ENCODE measurements around the gene HSFX3. TPM values are rescaled to one million over a fixed set of nuclear protein-coding genes. Genes with fewer than 3 reads are reported as not detected.

HSFX3 gene
- total and polyA plus RNA-seq, 7 experiments from 2014 or later, result not detected

DNA sequence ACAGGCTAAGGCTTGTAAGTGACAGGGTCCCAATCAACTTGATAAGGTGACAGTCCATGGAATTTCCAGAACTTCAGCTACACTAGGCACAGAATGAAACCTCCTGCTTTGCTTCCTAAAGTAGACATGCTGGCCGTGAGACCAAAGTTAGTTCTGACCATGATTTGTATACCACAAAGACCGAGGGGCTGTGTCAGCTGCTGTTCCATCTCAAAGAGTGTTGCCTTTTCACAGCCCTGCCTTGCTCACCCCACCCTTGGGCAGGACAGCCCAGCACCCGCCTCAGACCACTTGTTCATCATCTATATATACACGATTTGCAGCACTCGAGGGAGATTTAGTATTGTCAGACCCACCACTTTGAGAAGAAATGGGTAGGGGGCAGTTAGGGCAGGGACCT lies 50.0 kb downstream of the HSFX3 start:
- Histone ChIP-seq H3K27ac (ENCODE audit: low read depth, low read length) (no peak overlapping the region), H3K4me1 (ENCODE audit: control insufficient read depth in 2 of 2, insufficient read depth in 2 of 2, low read length in 2 of 2) (peaks cover 0 to 8% of the 10 kb centered on the region in 2 donors), H3K4me3 (ENCODE audit: low read length) (no peak overlapping the region), H3K27me3 (ENCODE audit: control insufficient read depth in 2 of 2, insufficient read depth in 2 of 2, low read length in 2 of 2) (no peaks in the 10 kb centered on the region), H3K9me3 (ENCODE audit: control insufficient read depth in 2 of 3, low read length in 3 of 3) (no peaks in the 10 kb centered on the region), H3K36me3 (ENCODE audit: control insufficient read depth in 2 of 3, insufficient read depth in 3 of 3, low read length in 3 of 3) (peaks cover 13 to 70% (median 40%) of the 10 kb centered on the region in 3 experiments)
- Mint-ChIP-seq H3K27ac (peak overlapping the region in 2 of 9 donors; percentile 25 to 71), H3K36me3 (peaks cover 0 to 19% (median 4%) of the 10 kb centered on the region in 5 donors), H3K4me1 (peaks cover 6 to 37% (median 9%) of the 10 kb centered on the region in 7 donors), H3K4me3 (no peak overlapping the region), H3K27me3 (no peaks in the 10 kb centered on the region), H3K9me3 (no peaks in the 10 kb centered on the region)
- POLR2A ChIA-PET, result no interaction called here
- CTCF ChIA-PET, result interaction anchor here (1.0 kb wide), 1 partner anchor 13 kb away, joined by 3 read pairs; no protein-coding TSS in a partner anchor
- ATAC-seq (no peak), DNase-seq (no peak)
- intact Hi-C loops (cut with micrococcal nuclease), result loop anchor here (10.0 kb wide), 6 partner anchors 135 to 1585 kb away; partner anchors contain the start of genes CD99L2 (in 1 of the 2), EOLA2 (in 1 of the 2), FMR1 (in 1 of the 2) and MAMLD1 (in 1 of the 2)

DNA sequence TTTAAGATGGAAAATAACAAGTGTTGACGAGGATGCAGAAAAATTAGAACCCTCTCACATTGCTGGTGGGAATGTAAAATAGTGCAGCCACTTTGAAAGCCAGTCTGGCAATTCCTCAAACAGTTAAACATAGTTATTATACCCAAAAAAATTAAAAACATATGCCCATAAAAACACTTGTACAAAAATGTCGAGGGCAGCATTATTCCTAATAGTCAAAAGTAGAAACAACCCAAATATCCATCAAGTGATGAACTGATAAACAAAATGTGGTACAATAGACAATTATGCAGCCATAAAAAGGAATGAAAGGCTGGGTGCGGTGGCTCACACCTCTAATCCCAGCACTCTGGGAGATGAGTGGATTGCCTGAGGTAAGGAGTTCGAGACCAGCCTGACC lies 51.0 kb downstream of the HSFX3 start:
- peaks cover 0 to 37% (median 6%) of the 10 kb centered on the region in 7 donors for H3K4me1 Mint-ChIP-seq
- Histone ChIP-seq H3K27me3 (ENCODE audit: control insufficient read depth in 2 of 2, insufficient read depth in 2 of 2, low read length in 2 of 2) (no peaks in the 10 kb centered on the region), H3K4me3 (ENCODE audit: low read length) (no peak overlapping the region), H3K9me3 (ENCODE audit: control insufficient read depth in 2 of 3, low read length in 3 of 3) (no peaks in the 10 kb centered on the region), H3K36me3 (ENCODE audit: control insufficient read depth in 2 of 3, insufficient read depth in 3 of 3, low read length in 3 of 3) (peaks cover 13 to 78% (median 50%) of the 10 kb centered on the region in 3 experiments), H3K27ac (ENCODE audit: low read depth, low read length) (no peak overlapping the region), H3K4me1 (ENCODE audit: control insufficient read depth in 2 of 2, insufficient read depth in 2 of 2, low read length in 2 of 2) (peaks cover 0 to 5% of the 10 kb centered on the region in 2 donors)
- H3K27ac Mint-ChIP-seq, result no peak overlapping the region
- H3K36me3 Mint-ChIP-seq, result peaks cover 0 to 17% (median 4%) of the 10 kb centered on the region in 5 donors
- no peaks in the 10 kb centered on the region for H3K9me3 Mint-ChIP-seq
- ATAC-seq, result no peak
- no peak overlapping the region for H3K4me3 Mint-ChIP-seq
- DNase-seq, result no peak
- ChIA-PET CTCF (interaction anchor here (0.6 kb wide), 1 partner anchor 10 kb away, joined by 3 read pairs; no protein-coding TSS in a partner anchor), POLR2A (no interaction called here)
- no peaks in the 10 kb centered on the region for H3K27me3 Mint-ChIP-seq
- intact Hi-C loops (cut with micrococcal nuclease), result no loop called here

Other genes starting within 250 kb of the HSFX3 start
- 100 to 1,000 TPM in 4 of 5 experiments, 10 to 100 TPM in 1; 73.1 to 317 (median 133) TPM for gene IDS, start 44.6 kb downstream of the HSFX3 start, total RNA-seq
- gene IDS, start 44.6 kb downstream of the HSFX3 start, polyA plus RNA-seq, result 10 to 100 TPM; 75.0 to 86.7 TPM
- gene EOLA1, start 8.9 kb downstream of the HSFX3 start, total RNA-seq, result 10 to 100 TPM; 22.2 to 68.1 (median 30.2) TPM
- gene EOLA1, start 8.9 kb downstream of the HSFX3 start, polyA plus RNA-seq, result 10 to 100 TPM; 27.7 to 30.1 TPM
- not detected for gene MAGEA9B, start 37.5 kb upstream of the HSFX3 start, total RNA-seq
- gene MAGEA9B, start 37.5 kb upstream of the HSFX3 start, polyA plus RNA-seq, result not detected
- under 1 TPM in 1 of 5 experiments, not detected in 4; 0.82 TPM for gene HSFX2, start 45.4 kb upstream of the HSFX3 start, total RNA-seq
- not detected for gene HSFX2, start 45.4 kb upstream of the HSFX3 start, polyA plus RNA-seq
- 10 to 100 TPM; 11.9 to 23.4 (median 19.9) TPM for gene TMEM185A, start 81.9 kb upstream of the HSFX3 start, total RNA-seq
- 10 to 100 TPM; 16.7 to 23.8 TPM for gene TMEM185A, start 81.9 kb upstream of the HSFX3 start, polyA plus RNA-seq
- gene MAGEA11, start 162.1 kb upstream of the HSFX3 start, total RNA-seq, result not detected
- gene MAGEA11, start 162.1 kb upstream of the HSFX3 start, polyA plus RNA-seq, result not detected
- gene HSFX1, start 224.1 kb upstream of the HSFX3 start, total RNA-seq, result 1 to 10 TPM in 3 of 5 experiments, under 1 TPM in 2; 0.47 to 2.8 (median 1.2) TPM
- gene HSFX1, start 224.1 kb upstream of the HSFX3 start, polyA plus RNA-seq, result under 1 TPM in 1 of 2 donors, not detected in 1; 0.52 TPM
- not detected for gene MAGEA9, start 232.0 kb upstream of the HSFX3 start, total RNA-seq
- not detected for gene MAGEA9, start 232.0 kb upstream of the HSFX3 start, polyA plus RNA-seq